Muscle layer of duodenum (tissue), 2 donors: ENCODE results near the gene SLC38A3.
A peak's percentile ranks its signal among the peaks of the same experiment; 100 is the strongest.

Source experiments
- H3K27ac ChIP-seq: one replicate; pipeline ENCODE4 v1.7.0; 2013; ENCODE audit warnings: mild to moderate bottlenecking, low read length
- H3K27me3 ChIP-seq: one replicate; pipeline ENCODE4 v1.7.0; 2013; ENCODE audit warnings: low read depth, mild to moderate bottlenecking, control low read depth, low read length
- H3K36me3 ChIP-seq, 2 donors: one replicate each; pipeline ENCODE4 v1.7.0; 2013; ENCODE audit warnings: low read length in 2 of 2, control low read depth in 1 of 2, mild to moderate bottlenecking in 1 of 2; ENCODE audit not compliant: insufficient read depth in 2 of 2, control insufficient read depth in 1 of 2
- H3K4me1 ChIP-seq, 2 donors: one replicate each; pipeline ENCODE4 v1.7.0; 2013; ENCODE audit warnings: low read length in 2 of 2, mild to moderate bottlenecking in 2 of 2, control low read depth in 1 of 2, moderate library complexity in 1 of 2; ENCODE audit not compliant: insufficient read depth in 2 of 2, control insufficient read depth in 1 of 2
- H3K4me3 ChIP-seq, 2 donors: one replicate each; pipeline ENCODE4 v1.7.0; 2013; ENCODE audit warnings: low read length in 2 of 2, low read depth in 1 of 2, mild to moderate bottlenecking in 1 of 2
- H3K9me3 ChIP-seq, 2 donors: one replicate each; pipeline ENCODE4 v1.7.0; 2013; ENCODE audit warnings: low read length in 2 of 2, control low read depth in 1 of 2, mild to moderate bottlenecking in 1 of 2; ENCODE audit not compliant: control insufficient read depth in 1 of 2
- donor health status: healthy.

The SLC38A3 gene

DNA sequence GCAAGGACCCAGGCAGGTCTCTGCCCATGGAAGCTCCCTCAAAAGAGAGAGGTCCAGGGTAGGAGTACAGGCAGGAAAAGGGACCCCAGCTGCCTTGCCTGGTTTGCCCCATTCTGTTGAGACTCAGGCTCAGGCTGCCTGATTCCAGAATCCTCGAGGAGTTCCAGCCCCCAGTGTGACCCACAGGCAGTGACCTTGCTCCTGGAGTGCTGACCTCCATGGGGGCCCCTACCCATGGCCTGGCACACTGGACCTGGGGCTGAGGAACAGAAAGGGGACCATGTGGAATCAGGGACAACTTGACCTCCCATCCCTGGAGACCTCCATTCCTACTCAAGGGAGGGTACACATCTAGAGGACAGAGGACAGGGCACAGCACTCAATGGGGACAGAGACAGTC, 60.5 kb downstream of the SLC38A3 start:
- no peaks in the 10 kb centered on the region for H3K36me3 ChIP-seq
- peak overlapping the region; percentile 87 for H3K27ac ChIP-seq
- H3K9me3 ChIP-seq = no peaks in the 10 kb centered on the region
- H3K27me3 ChIP-seq = no peaks in the 10 kb centered on the region
- H3K4me3 ChIP-seq = peak overlapping the region in 1 of 2 donors; percentile 27
- H3K4me1 ChIP-seq = peaks cover 33 to 56% of the 10 kb centered on the region in 2 donors

DNA sequence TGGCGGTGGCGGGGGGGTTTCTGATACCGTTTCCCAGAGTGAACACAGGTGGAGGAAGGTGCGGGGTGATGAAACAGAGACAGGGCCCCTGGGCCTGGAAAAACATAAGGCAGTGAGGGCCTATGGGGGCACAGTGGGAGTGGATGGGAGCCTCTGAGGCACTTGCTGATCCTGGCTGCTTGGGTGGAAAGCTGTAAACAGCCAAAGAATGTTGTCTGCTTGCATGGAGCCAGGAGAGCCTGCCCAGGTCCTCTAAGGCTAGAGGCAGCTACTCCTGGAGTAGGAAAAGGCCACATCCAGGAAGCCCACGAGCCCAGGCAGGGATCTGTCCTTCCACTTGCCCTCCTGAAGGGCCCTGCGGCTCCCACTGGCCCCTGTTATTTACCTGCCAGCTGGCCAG, 60.9 kb downstream of the SLC38A3 start:
- Histone ChIP-seq H3K4me1 (peaks cover 31 to 51% of the 10 kb centered on the region in 2 donors), H3K27me3 (no peaks in the 10 kb centered on the region), H3K4me3 (peak overlapping the region; percentile 59 to 61), H3K9me3 (no peaks in the 10 kb centered on the region), H3K27ac (peak overlapping the region; percentile 87), H3K36me3 (no peaks in the 10 kb centered on the region)

DNA sequence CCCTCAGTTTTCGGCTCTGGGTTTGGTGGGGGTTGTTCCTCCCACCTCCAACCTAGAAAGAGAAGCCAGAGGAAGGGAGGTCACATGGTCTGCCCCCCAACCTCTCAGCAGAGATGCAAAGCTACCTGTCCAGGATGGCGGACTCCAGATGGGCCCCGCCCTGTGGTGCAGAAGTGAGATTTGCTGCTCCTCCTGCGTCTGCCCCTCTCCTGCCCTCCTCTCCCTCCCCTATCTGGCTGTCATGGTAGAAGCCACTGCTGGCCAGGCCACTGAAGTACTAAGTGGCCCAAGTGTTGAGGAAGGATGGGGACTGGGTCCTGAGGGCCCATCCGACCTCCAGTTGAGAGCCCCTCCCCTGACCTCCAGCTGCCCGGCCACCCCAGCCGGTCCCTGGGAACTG, 61.8 kb downstream of the SLC38A3 start:
- peak overlapping the region; percentile 59 to 61 for H3K4me3 ChIP-seq
- no peaks in the 10 kb centered on the region for H3K27me3 ChIP-seq
- H3K36me3 ChIP-seq = no peaks in the 10 kb centered on the region
- peak overlapping the region; percentile 87 for H3K27ac ChIP-seq
- no peaks in the 10 kb centered on the region for H3K9me3 ChIP-seq
- peaks cover 35 to 43% of the 10 kb centered on the region in 2 donors for H3K4me1 ChIP-seq

DNA sequence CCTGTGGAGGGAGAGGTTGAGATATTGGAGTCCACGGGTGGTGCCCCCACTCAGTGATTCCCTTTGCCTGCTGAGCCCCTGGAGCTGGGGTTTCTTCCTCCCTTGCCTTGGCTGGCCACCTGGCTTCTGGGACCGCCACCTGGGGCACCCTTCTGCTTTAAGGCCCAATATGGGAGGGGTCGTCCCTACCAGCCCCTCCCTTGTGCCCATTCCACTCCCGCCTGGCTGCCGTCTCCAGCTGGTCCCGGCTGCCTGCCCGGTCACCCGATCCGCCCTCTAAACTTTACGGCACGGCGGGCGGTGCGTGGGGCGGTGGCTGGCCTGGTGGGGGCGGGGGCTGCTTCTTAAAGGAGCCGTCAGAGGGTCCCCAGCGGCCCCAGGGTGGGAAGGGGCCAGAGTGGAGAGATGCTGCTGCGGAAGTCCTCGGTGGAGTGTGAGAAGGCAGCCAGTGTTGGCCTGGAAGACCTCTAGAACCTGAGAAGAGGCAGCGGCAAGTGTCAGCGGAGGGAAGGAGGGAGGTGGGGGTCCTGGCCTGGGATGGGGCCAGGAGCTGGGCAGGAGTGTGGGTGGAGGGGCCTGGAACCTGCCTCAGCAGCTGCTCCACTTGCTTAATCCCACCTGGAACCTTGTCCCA, 62.3 kb downstream of the SLC38A3 start:
- Histone ChIP-seq H3K4me1 (peaks cover 35 to 43% of the 10 kb centered on the region in 2 donors), H3K36me3 (no peaks in the 10 kb centered on the region), H3K27me3 (no peaks in the 10 kb centered on the region), H3K27ac (peak overlapping the region; percentile 93), H3K4me3 (peak overlapping the region; percentile 59 to 61), H3K9me3 (no peaks in the 10 kb centered on the region)

DNA sequence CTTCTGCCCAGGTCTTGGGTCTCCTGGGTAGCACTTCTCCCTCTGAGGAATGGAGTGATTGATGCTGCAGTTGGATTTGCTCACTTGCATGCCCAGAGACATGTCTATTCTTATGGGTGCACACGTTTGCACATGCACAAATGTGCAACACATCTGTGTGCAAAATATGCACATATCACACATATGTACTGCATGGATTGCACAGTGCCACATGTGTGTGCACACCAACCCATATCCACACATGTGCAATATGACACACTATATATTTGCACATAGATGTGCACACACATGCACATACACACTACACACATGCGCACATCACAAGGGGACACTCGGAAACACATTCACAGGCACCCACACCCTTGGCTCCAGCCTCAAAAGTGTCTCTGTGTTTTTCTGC, 63.2 kb downstream of the SLC38A3 start:
- no peaks in the 10 kb centered on the region for H3K36me3 ChIP-seq
- H3K4me1 ChIP-seq = peaks cover 35 to 47% of the 10 kb centered on the region in 2 donors
- no peaks in the 10 kb centered on the region for H3K27me3 ChIP-seq
- peak overlapping the region; percentile 93 for H3K27ac ChIP-seq
- no peaks in the 10 kb centered on the region for H3K9me3 ChIP-seq
- peak overlapping the region; percentile 59 to 61 for H3K4me3 ChIP-seq

DNA sequence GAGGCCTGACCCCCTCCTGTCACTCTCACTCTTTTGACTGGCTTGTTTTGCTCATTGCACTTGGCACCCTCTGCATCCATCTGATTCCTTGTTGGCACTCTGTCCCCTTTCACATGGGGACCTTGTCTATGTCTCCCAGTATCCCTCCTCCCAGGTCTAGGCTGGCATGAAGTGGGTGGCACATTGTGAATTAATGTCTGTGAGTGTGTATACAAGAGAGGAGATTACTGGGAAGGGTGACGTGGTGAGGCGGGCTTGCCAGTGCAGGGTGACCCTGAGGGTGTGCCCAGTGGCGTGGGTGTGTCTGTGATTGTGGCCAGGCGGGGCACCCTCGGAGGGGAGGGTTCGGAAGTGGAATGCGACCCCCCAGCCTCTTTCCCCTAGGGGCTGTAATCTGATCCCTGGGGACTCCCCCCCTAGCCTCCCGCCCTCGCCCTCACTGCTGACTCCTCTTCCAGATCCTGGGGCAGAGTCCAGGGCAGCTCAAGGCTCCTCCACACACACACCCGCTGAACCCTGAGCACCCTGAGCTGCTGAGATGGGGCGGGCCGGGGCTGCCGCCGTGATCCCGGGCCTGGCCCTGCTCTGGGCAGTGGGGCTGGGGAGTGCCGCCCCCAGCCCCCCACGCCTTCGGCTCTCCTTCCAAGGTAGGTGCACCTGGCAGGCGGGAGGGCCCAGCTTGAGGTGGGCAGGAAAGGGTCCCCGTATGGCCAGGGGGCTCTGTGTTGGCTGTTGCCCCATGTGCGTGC, 63.8 kb downstream of the SLC38A3 start, which contains the start of gene SEMA3B:
TSS of gene SEMA3B (plus strand) at position 445 of the 749 bp plus-strand sequence. CDS start at position 539, 94 bp downstream.
- Histone ChIP-seq H3K36me3 (no peaks in the 10 kb centered on the region), H3K9me3 (no peaks in the 10 kb centered on the region), H3K27me3 (no peaks in the 10 kb centered on the region), H3K27ac (peak within 1 kb of the TSS; percentile 93), H3K4me3 (peak within 1 kb of the TSS; percentile 59 to 61), H3K4me1 (peaks cover 35 to 53% of the 10 kb centered on the region in 2 donors)

DNA sequence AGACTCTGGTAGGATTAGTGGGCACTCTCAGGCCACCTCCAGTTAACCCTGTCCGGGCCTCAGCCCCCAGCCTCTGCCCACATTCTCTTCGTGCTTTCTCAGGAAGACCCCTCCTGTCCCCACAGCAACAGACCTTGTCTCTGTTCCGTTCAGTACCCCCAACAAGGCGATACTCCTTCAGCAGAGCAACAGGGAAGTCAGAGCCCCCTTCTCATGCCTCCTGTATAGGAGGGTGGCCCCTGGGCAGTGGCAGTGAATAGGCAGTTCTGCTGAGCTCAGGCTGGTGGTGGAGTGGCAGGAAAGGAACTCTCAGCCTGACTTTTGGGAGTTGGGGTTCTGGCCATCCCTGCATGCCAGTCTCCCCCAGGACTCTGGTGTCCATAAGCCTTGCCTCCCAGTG, 64.4 kb downstream of the SLC38A3 start:
- Histone ChIP-seq H3K36me3 (no peaks in the 10 kb centered on the region), H3K4me3 (peak overlapping the region; percentile 59), H3K27ac (peak overlapping the region; percentile 93), H3K9me3 (no peaks in the 10 kb centered on the region), H3K4me1 (peaks cover 32 to 54% of the 10 kb centered on the region in 2 donors), H3K27me3 (no peaks in the 10 kb centered on the region)

DNA sequence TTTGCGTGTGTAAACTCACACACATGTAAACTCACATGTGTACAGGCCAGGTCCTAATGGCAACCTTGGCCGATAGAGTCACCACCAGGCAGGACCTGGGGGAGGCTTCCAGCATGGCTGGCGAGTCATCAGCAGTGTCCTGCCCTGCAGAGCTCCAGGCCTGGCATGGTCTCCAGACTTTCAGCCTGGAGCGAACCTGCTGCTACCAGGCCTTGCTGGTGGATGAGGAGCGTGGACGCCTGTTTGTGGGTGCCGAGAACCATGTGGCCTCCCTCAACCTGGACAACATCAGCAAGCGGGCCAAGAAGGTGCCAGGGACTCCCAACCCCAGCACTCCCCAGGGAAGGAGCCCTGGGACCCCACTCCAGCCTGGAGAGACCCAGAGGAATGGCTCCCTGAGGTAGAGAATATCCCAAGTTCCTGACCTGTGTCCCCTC, 64.9 kb downstream of the SLC38A3 start:
- no peaks in the 10 kb centered on the region for H3K9me3 ChIP-seq
- peaks cover 29 to 56% of the 10 kb centered on the region in 2 donors for H3K4me1 ChIP-seq

DNA sequence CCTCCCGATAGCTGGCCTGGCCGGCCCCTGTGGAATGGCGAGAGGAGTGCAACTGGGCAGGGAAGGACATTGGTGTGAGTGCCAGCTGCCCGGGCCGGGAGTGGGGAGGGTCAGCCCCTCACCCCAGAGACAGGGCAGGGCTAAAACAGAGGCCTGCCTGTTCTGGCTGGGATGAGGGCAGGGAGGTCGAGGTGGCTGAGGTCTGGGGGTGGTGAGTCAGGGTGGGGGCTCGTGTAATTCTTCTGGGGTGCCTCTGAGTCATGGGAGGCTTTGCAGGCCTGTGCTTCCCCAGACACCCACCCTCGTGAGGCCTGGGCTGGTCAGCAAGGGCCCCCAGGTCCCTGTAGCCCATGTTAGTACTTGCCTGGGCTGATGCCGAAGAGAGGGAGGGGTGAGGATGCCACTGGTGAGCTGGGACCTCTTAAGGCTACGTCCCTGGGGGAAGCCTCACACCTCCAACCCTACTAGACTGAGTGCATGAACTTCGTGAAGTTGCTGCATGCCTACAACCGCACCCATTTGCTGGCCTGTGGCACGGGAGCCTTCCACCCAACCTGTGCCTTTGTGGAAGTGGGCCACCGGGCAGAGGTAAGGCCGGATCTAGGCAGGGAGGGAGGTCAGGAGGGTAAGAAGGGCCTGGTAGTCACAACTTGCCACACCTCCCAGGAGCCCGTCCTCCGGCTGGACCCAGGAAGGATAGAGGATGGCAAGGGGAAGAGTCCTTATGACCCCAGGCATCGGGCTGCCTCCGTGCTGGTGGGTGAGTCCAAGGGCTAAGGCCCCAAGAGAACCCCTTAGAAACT, 65.6 kb downstream of the SLC38A3 start:
- H3K36me3 ChIP-seq = peaks cover 0 to 2% of the 10 kb centered on the region in 2 donors
- H3K4me1 ChIP-seq = peaks cover 23 to 55% of the 10 kb centered on the region in 2 donors
- H3K27me3 ChIP-seq = peaks cover 4% of the 10 kb centered on the region
- H3K4me3 ChIP-seq = peak overlapping the region; percentile 59
- H3K27ac ChIP-seq = peak overlapping the region; percentile 93
- H3K9me3 ChIP-seq = no peaks in the 10 kb centered on the region

More for the DNA sequence above, 64.9 kb downstream of the SLC38A3 start:
- peak overlapping the region; percentile 59 for H3K4me3 ChIP-seq
- peak overlapping the region; percentile 93 for H3K27ac ChIP-seq
- no peaks in the 10 kb centered on the region for H3K36me3 ChIP-seq
- peaks cover 1% of the 10 kb centered on the region for H3K27me3 ChIP-seq
